Fibroblast of skin of back (primary cell): ENCODE measurements around the gene SLC5A2.
A peak's percentile ranks its signal among the peaks of the same experiment; 100 is the strongest.
"Not testable (repeated sequence)": the region's sequence is repeated elsewhere in the genome, so short reads cannot be mapped to it uniquely, and the experiment has no call there.

Experiments used
- DNase-seq: peaks from one replicate; pipeline ENCODE4 v3.0.0-alpha.2; 2013

The SLC5A2 gene

DNA sequence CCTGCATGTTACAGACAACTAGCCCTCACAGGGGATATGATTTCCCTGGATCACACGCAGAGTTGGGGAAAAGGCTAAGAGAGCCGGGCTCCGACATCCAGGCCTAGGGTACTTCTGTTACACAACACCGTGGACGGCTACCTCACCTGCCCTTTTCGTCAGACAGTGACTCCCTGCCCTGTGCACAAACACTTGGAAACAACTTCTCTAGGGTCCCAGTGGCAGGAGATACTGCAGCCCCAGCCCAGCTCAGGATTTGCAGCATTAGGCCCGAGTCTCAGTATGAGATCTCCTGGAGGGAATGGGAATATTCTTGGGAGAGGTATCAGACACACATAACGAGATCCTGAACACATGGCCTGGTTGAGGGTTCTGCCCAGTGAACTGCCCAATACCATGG, 17.0 kb downstream of the SLC5A2 start:
- DNase-seq: no peak

DNA sequence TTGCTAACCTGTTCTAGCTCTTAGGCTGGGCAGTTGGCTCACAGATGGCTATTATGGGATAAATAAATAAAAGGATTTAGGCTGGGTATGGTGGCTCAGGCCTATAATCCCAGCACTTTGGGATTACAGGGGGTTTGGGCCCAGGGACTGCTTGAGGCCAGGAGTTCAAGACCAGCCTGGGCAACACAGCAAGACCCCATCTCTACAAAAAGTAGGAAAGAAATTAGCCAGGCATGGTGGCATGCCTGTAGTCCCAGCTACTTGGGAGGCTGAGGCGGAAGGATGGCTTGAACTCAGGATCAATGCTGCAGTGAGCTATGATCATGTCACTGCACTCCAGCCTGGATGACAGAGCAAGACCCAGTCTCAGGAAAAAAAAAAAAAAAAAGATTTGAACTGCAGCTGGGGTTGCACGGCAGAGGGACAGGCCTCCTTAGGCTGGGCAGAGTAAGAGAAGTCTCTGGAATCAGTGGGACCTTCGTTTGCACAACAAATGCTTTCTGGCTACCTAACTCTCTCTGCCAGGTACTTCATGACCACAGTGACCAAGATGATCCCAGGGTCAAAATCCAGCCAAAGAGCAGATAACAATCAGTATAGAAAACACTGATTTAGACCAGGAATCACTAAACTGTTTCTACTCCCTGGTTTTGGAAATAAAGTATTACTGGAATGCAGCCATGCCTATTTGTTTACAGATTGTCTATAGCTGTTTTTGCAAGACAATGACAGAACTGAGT, 18.5 kb downstream of the SLC5A2 start:
- DNase-seq: no peak

GRCh38 chr16:31501966-31502348, 19.0 kb downstream of the SLC5A2 start:
- DNase-seq: no peak

DNA sequence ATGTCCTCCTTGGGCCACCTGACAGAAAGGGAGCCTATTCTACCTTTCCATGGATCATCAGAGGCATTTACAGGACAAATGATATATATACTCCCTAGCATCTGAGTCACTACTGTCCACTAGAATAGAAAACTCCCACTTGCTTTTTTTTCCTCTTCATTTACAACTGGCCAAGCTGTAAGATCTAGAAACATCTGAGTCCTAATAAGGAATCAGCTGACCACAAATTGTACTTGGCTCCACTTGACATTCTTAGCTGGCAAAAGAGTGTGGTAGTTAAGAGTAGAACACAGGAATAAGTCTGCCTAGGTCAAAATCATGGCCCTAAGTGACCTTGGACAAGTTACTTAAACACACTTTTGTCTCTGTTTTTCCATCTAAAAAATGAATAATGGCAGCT, 20.1 kb downstream of the SLC5A2 start:
- no peak for DNase-seq

DNA sequence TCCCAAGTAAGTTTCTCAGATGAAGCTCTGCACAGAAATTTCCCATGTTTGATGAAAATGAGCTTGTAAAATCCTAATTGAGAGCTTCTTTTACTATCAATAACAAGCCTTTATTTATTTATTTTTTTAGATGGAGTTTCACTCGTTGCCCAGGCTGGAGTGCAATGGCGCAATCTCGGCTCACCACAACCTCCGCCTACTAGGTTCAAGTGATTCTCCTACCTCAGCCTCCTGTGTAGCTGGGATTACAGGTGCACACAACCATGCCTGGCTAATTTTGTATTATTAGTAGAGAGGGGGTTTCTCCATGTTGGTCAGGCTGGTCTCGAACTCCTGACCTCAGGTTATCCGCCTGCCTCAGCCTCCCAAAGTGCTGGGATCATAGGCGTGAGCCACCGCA, 20.6 kb downstream of the SLC5A2 start:
- DNase-seq: not testable (repeated sequence)

DNA sequence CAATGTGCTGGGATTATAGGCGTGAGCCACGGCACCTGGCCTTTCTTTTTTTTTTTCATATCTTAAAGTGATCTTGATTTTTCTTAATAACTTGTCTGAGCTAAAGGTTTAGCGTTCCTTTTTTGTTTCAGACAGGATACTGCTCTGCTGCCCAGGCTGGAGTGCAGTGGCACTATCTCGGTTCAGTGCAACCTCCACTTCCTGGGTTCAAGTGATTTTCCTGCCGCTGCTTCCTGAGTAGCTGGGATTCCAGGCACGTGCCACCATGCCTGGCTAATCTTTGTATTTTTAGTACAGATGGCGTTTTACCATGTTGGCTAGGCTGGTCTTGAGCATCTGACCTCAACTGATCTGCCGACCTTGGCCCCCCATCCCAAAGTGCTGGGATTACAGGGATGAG, 21.2 kb downstream of the SLC5A2 start:
- no peak for DNase-seq

- no peak for DNase-seq
These were observed 22.6 kb downstream of the SLC5A2 start for GRCh38 chr16:31505483-31505882.

GRCh38 chr16:31507617-31507928, 24.6 kb downstream of the SLC5A2 start:
- DNase-seq: no peak

DNA sequence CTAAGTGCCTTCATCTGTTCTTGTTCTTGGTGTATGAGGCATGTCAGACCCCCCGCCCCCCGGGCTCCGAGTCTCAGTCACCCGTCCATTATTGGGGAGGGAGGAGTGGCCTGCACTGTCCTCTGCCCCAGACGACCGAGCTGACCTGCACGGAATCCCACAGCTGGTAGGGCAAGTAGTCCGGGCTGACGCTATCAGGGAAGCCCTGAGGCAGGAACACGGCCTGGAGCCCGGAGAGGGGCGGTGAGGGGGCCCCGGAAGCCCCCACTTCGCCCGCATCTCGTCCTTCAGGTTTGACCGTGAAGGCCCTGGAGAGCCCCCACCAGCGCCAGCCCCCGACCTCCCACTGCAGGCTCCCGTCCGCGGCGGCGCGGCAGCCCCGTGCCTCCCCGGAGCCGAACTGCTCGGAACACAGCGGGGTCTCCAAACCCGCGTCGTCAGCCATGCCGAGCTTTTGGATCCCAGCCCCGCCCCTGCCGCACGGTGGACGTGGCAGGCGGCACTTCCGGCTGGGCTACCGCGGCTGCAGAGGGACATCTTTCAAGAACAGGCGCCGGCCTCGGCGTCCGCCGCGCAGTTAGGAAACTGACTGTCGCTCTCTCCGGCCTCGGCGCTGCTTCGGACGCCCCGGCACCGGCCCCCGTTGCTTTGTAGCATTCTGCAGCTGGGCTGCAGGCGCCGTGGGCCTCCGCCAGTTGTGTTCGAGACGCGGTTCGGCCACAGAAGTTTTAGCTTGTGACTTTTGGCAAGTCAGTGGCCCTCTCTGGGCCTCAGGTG, 25.2 kb downstream of the SLC5A2 start, which contains the start of gene RUSF1:
TSS of gene RUSF1 (minus strand) at position 463 of the 777 bp plus-strand sequence. CDS start at position 445, 18 bp downstream.
- peak; percentile 91 for DNase-seq

DNA sequence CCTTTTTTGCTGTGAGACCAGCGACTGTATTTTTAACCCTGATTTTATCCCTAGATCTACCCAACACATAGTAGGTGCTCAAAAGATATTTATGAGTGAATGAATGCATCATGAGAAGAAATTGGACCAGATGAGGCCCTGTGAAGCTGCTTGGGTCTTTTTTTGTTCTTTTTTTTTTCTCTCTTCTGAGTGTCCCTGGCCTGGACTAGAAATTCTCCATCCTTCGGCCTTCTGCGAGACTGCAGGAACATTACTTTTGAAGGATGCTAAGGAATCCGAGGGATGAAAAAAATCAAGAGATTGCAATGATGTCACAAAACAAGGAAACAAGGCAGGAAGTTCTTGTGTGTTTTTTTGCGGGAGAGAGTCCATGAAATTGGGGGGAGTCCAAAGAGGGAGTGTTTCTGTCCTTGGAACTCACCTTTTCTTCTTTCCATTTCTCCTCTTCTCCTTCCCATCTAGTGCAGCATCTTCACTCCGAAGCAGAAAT, 25.8 kb downstream of the SLC5A2 start:
- DNase-seq: peak; percentile 64

GRCh38 chr16:31513126-31513525, 30.2 kb downstream of the SLC5A2 start:
- DNase-seq: peak; percentile 86

- no peak for DNase-seq
These were observed 31.0 kb downstream of the SLC5A2 start for GRCh38 chr16:31513884-31514283.

GRCh38 chr16:31517800-31518402, 35.0 kb downstream of the SLC5A2 start:
- DNase-seq: no peak

DNA sequence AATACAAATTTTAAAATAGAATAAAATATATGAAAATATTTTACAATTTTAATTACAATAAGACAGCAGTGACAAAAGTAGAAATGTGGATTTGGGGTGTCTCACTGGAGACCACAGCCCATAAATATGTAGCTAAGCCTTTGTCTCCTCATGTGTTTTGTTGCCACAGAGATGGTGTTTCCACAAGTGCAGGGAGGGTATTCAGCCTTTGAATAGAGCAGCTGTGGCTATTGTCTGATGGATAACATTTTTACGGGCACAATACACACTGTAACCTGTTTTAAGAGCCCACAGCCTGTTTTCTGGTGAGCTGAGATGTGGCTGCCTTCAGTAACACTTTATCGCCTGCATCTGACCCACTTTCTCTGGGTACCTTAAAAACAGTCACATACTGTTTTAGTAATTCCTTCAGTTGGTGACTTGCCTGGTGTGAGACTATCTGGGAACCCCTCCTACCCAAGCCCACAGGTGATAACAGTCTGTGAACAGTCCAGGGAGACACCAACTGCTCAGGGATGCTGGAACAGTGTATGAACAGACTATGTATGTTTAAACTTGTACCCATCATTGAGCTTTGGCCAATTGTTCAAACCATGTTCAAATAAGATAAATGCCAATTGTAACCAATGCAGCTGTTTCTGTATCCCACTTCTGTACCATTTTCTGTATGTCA, 37.0 kb downstream of the SLC5A2 start:
- DNase-seq: no peak

- DNase-seq: no peak
These were observed 38.4 kb downstream of the SLC5A2 start for GRCh38 chr16:31521368-31521767.

DNA sequence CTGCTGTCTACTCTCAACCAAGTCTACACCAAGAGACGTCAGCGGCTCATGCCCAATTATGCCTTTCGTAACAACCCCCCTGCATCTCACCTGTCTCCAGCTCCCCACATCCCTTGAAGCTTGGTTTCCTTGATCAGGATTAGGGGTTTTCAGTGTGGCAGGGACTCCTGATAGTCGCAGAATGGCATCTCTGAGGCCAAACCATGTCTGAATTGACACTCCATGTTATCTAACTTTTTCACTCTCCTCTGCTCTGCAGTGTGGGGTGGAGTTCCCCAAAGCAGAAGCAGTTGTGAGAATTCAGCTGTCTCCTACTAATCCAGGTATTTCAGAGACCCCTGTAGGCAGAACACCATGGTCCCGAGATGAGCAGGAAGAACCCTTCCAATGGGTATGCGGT, 39.1 kb downstream of the SLC5A2 start:
- no peak for DNase-seq

GRCh38 chr16:31523768-31524167, 40.8 kb downstream of the SLC5A2 start:
- not testable (repeated sequence) for DNase-seq

DNA sequence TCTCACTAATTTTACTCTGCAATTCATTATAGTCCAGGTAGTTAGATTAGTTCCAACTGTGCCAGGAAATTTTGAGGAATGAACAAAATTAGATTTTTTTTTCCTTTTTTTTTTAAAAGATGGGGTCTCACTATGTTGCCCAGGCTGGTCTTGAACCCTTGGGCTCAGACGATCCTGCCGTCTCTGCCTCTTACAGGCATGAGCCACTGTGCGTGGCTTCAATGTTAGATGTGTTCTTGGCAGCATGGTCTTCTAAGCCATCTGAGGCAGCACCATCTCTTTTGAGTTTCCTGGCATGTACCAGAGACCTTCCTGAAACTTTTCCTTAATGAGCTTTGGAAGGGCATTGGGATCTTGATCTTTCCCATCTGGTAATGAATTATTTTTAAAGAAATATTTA, 42.2 kb downstream of the SLC5A2 start:
- no peak for DNase-seq

DNA sequence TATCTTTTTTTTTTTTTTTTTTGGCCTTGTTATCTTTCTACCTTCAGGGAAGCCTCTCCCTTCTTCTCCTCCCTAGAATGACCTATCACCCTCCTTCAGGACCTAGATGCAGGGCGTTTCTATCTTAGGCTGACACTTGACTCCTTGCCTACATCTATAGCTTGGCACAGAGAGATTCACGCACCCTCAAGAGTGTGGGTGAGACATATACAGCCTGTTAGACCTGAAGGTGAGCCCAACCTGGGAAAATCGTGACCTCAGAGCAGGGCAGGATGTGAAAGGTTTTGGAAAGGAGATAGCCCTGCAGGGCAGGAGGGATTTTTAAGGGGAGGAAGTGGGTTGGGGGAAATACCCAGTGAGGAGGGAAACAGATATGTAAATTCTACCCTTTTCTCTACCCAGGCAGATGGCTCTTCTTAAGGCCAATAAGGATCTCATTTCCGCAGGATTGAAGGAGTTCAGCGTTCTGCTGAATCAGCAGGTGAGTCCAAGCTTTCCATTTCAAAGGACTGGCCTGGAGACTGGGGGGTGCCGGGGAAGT, 44.9 kb downstream of the SLC5A2 start, which contains the start of gene AHSP:
TSS of gene AHSP (plus strand) at position 167 of the 541 bp plus-strand sequence. CDS start at position 407, 240 bp downstream.
- no peak for DNase-seq

- DNase-seq: no peak
These were observed 45.7 kb downstream of the SLC5A2 start for GRCh38 chr16:31528523-31529107.

GRCh38 chr16:31529108-31529936, 46.4 kb downstream of the SLC5A2 start:
- peak; percentile 58 for DNase-seq
